H1 (cell line): ENCODE measurements around the gene GPX4. TPM values are rescaled to one million over a fixed set of nuclear protein-coding genes. Genes with fewer than 3 reads are reported as not detected.

Experiments used
- CTCF ChIA-PET: fragments of 300-600 bp; sonication (Branson Sonifier 250); formaldehyde crosslinking; loops from one replicate; lab custom pipeline; 2021; ENCODE audit not compliant: partially characterized antibody; lab: Charles Lee
- POLR2A ChIA-PET: fragments of 300-600 bp; sonication (Branson Sonifier 250); formaldehyde crosslinking; loops from one replicate; lab custom pipeline; 2021; ENCODE audit warnings: inconsistent platforms; ENCODE audit not compliant: partially characterized antibody; lab: Charles Lee
- DNase-seq, 2 experiments: peaks; one replicate each; pipeline versions ENCODE4 v3.0.0 to v3.0.0-alpha.2; 2010 to 2022; ENCODE audit warnings: low spot score in 2 of 2, low read depth in 1 of 2, mixed read lengths in 1 of 2
- FAIRE-seq: peaks from 2 replicates; lab custom pipeline; 2011; peaks lifted over from hg19 to GRCh38; lab: Jason Lieb, UNC
- H2AFZ ChIP-seq: 2 replicates; pipeline ENCODE4 v1.8.1; 2012; ENCODE audit warnings: low read length, inconsistent platforms
- H2AK5ac ChIP-seq: 2 replicates; pipeline ENCODE4 v1.6.1; 2013; ENCODE audit warnings: low read depth, low read length
- H2BK120ac ChIP-seq: replicated peaks from 2 replicates; pipeline ENCODE3; 2013; ENCODE audit warnings: low read depth, low read length, inconsistent platforms
- H2BK12ac ChIP-seq: 2 replicates; pipeline ENCODE4 v1.6.1; 2013; ENCODE audit warnings: low read depth, low read length
- H2BK15ac ChIP-seq: 2 replicates; pipeline ENCODE4 v1.6.1; 2013; ENCODE audit warnings: low read length
- H2BK20ac ChIP-seq: 2 replicates; pipeline ENCODE4 v1.6.1; 2013; ENCODE audit warnings: low read length
- H2BK5ac ChIP-seq: 2 replicates; pipeline ENCODE4 v1.6.1; 2013; ENCODE audit warnings: low read depth, low read length
- H3K14ac ChIP-seq: 2 replicates; pipeline ENCODE4 v1.6.1; 2013; ENCODE audit warnings: inconsistent platforms; ENCODE audit not compliant: insufficient read length
- H3K18ac ChIP-seq: 2 replicates; pipeline ENCODE4 v1.6.1; 2013; ENCODE audit warnings: low read length; ENCODE audit errors: extremely low read depth
- H3K23ac ChIP-seq: 2 replicates; pipeline ENCODE4 v1.6.1; 2013; ENCODE audit warnings: inconsistent platforms; ENCODE audit not compliant: insufficient read length
- H3K23me2 ChIP-seq: 2 replicates; pipeline ENCODE4 v1.6.1; 2013; ENCODE audit warnings: low read depth, low read length
- H3K27ac ChIP-seq: 2 replicates; pipeline ENCODE4 v1.6.1; 2011; ENCODE audit warnings: low read depth, low read length, inconsistent platforms
- H3K27me3 ChIP-seq, 4 experiments: replicated peaks in 1 of 4; 1 replicate in 1 of 4; 2 replicates in 3 of 4; pipeline versions ENCODE4 v1.6.1 to v1.8.1; 2011 to 2013; ENCODE audit warnings: low read length in 3 of 4, mild to moderate bottlenecking in 3 of 4, inconsistent platforms in 2 of 4, mixed read lengths in 2 of 4, moderate library complexity in 1 of 4; ENCODE audit not compliant: control insufficient read depth in 3 of 4, insufficient read depth in 3 of 4; ENCODE audit errors: extremely low read depth in 1 of 4
- H3K36me3 ChIP-seq, 4 experiments: 2 replicates each; pipeline versions ENCODE4 v1.6.1 to v1.8.1; 2011 to 2013; ENCODE audit warnings: mild to moderate bottlenecking in 4 of 4, low read length in 3 of 4, moderate library complexity in 2 of 4, control low read depth in 1 of 4, inconsistent platforms in 1 of 4; ENCODE audit not compliant: insufficient read depth in 4 of 4, control insufficient read depth in 2 of 4
- H3K4ac ChIP-seq: replicated peaks from 2 replicates; pipeline ENCODE3; 2013; ENCODE audit warnings: low read length, low read depth, mixed read lengths, inconsistent platforms; ENCODE audit not compliant: insufficient read length
- H3K4me1 ChIP-seq, 4 experiments: replicated peaks in 1 of 4; 1 replicate in 1 of 4; 2 replicates in 3 of 4; pipeline versions ENCODE4 v1.6.1 to v1.8.1; 2011 to 2013; ENCODE audit warnings: low read length in 3 of 4, inconsistent platforms in 2 of 4, mixed read lengths in 1 of 4; ENCODE audit not compliant: insufficient read depth in 4 of 4, control insufficient read depth in 3 of 4
- H3K4me2 ChIP-seq, 2 experiments: 2 replicates each; pipeline versions ENCODE4 v1.6.1 to v1.8.1; 2011 to 2013; ENCODE audit warnings: low read depth in 2 of 2, low read length in 2 of 2, control low read depth in 1 of 2, inconsistent platforms in 1 of 2, mild to moderate bottlenecking in 1 of 2; ENCODE audit not compliant: insufficient read depth in 1 of 2
- H3K4me3 ChIP-seq, 4 experiments: fragments of 200-600, 300-600 bp in 1 of 4; sonication (generic), shearing (Covaris generic), sonication (Bioruptor Twin) in 1 of 4; 2 replicates each; pipeline versions ENCODE4 v1.5.1 to v1.8.1; 2011 to 2016; ENCODE audit warnings: low read length in 4 of 4, low read depth in 3 of 4, control low read depth in 2 of 4, inconsistent platforms in 2 of 4, mild to moderate bottlenecking in 2 of 4, mixed read lengths in 1 of 4, moderate library complexity in 1 of 4; ENCODE audit not compliant: insufficient read depth in 2 of 4; ENCODE audit errors: extremely low read depth in 1 of 4
- H3K56ac ChIP-seq: replicated peaks from 2 replicates; pipeline ENCODE3; 2013; ENCODE audit warnings: low read depth, mild to moderate bottlenecking, mixed read lengths, low read length, inconsistent platforms; ENCODE audit not compliant: insufficient read length
- H3K79me1 ChIP-seq: 2 replicates; pipeline ENCODE4 v1.6.1; 2013; ENCODE audit warnings: low read depth, low read length, control low read depth
- H3K79me2 ChIP-seq, 2 experiments: 2 replicates each; pipeline versions ENCODE4 v1.6.1 to v1.8.1; 2012 to 2013; ENCODE audit warnings: low read length in 2 of 2, mild to moderate bottlenecking in 2 of 2, inconsistent platforms in 1 of 2; ENCODE audit not compliant: insufficient read depth in 2 of 2, control insufficient read depth in 1 of 2
- H3K9ac ChIP-seq, 4 experiments: replicated peaks in 1 of 4; 1 replicate in 1 of 4; 2 replicates in 3 of 4; pipeline versions ENCODE4 v1.6.1 to v1.8.1; 2011 to 2013; ENCODE audit warnings: low read depth in 3 of 4, low read length in 3 of 4, control low read depth in 2 of 4, mild to moderate bottlenecking in 2 of 4, moderate library complexity in 2 of 4, inconsistent platforms in 1 of 4; ENCODE audit errors: extremely low read depth in 1 of 4
- H3K9me3 ChIP-seq, 2 experiments: 2 replicates each; pipeline versions ENCODE4 v1.6.1 to v1.8.1; 2012 to 2013; ENCODE audit warnings: mild to moderate bottlenecking in 2 of 2, moderate library complexity in 2 of 2, control low read depth in 1 of 2, inconsistent platforms in 1 of 2, low read depth in 1 of 2, low read length in 1 of 2, mixed read lengths in 1 of 2; ENCODE audit not compliant: insufficient read depth in 2 of 2
- H4K20me1 ChIP-seq, 2 experiments: replicated peaks in 1 of 2; 2 replicates each; pipeline versions ENCODE3 to v1.8.1; 2011 to 2013; ENCODE audit warnings: inconsistent platforms in 2 of 2, low read length in 2 of 2, mild to moderate bottlenecking in 1 of 2; ENCODE audit not compliant: insufficient read depth in 2 of 2, control insufficient read depth in 1 of 2
- H4K5ac ChIP-seq: 2 replicates; pipeline ENCODE4 v1.6.1; 2013; ENCODE audit warnings: low read length, low read depth, mixed read lengths, inconsistent platforms; ENCODE audit not compliant: insufficient read length
- H4K8ac ChIP-seq: 2 replicates; pipeline ENCODE4 v1.8.0; 2013; ENCODE audit warnings: mild to moderate bottlenecking, moderate library complexity, low read length, inconsistent platforms; ENCODE audit not compliant: insufficient read depth; ENCODE audit errors: extremely low read depth
- H4K91ac ChIP-seq: replicated peaks from 2 replicates; pipeline ENCODE3; 2013; ENCODE audit warnings: low read length, mixed read lengths, inconsistent platforms; ENCODE audit not compliant: insufficient read length
- CBX8 ChIP-seq: fragments of 300-800, 300-1000 bp; sonication (generic); IDR thresholded peaks from 2 replicates; pipeline ENCODE4 v1.7.1; 2016; ENCODE audit warnings: low read depth, low read length, borderline replicate concordance
- CEBPB ChIP-seq: IDR thresholded peaks from 2 replicates; pipeline ENCODE4 v1.6.1; 2012; ENCODE audit warnings: low read depth, low read length
- CHD2 ChIP-seq: IDR thresholded peaks from 2 replicates; pipeline ENCODE4 v1.6.1; 2012; ENCODE audit warnings: low read length, improper control_type of control experiment
- EGR1 ChIP-seq: IDR thresholded peaks from 2 replicates; pipeline ENCODE4 v1.6.1; 2011; ENCODE audit warnings: low read depth, low read length, borderline replicate concordance
- KDM5A ChIP-seq: fragments of 200-600 bp; IDR thresholded peaks from 2 replicates; pipeline ENCODE4 v1.7.1; 2012; ENCODE audit warnings: mild to moderate bottlenecking, low read length, inconsistent platforms, mixed read lengths
- PHF8 ChIP-seq: fragments of 200-600 bp; sonication (generic); conservative IDR thresholded peaks from 2 replicates; pipeline ENCODE4 v1.7.1; 2012; ENCODE audit warnings: low read depth, mild to moderate bottlenecking, inconsistent platforms, low read length, moderate library complexity
- SUZ12 ChIP-seq: fragments of 200-600 bp; sonication (generic); IDR thresholded peaks from 2 replicates; pipeline ENCODE4 v1.6.1; 2012; ENCODE audit warnings: mild to moderate bottlenecking, inconsistent platforms, low read length, moderate library complexity, mixed read lengths
- TAF7 ChIP-seq: optimal IDR thresholded peaks from 2 replicates; pipeline ENCODE3; 2011; ENCODE audit warnings: low read depth, mild to moderate bottlenecking, inconsistent platforms, low read length, moderate library complexity, borderline replicate concordance
- WGBS, 2 experiments: shearing (Covaris generic) in 1 of 2; methylation state at CpG; one replicate each; pipeline versions ENCODE4 v1.1.6 to v1.1.7; 2013 to 2015; ENCODE audit warnings: low lambda C conversion rate in 2 of 2, mixed read lengths in 2 of 2, inconsistent platforms in 1 of 2, low coverage in 1 of 2, missing lambda C conversion rate in 1 of 2; ENCODE audit not compliant: insufficient replicate concordance in 2 of 2, insufficient coverage in 1 of 2, insufficient read length in 1 of 2; ENCODE audit errors: extremely low coverage in 1 of 2, missing lambda C conversion rate in 1 of 2; 5-methylcytosine and 5-hydroxymethylcytosine counted together
- polyA plus RNA-seq, 7 experiments: library from polyadenylated mRNA; depleted of rRNA in 3 of 7; stranded (reverse) in 5 of 7; unstranded in 2 of 7; fragments of >200 nt in 5 of 7; fragments of 200-250 nt in 2 of 7; gene quantifications; 1 replicate in 5 of 7; 2 replicates in 1 of 7; 4 replicates in 1 of 7; pipeline versions ENCODE4 v1.2.1 to v1.2.3, GENCODE V29; 2011 to 2013; ENCODE audit warnings: missing spikeins in 2 of 7, mixed read lengths in 2 of 7
- total RNA-seq: library from RNA; stranded (reverse); fragmentation: NEBNext Ultra II Directional; extraction: Animal tissue kit (Norgen Biotek cat#: 25700); gene quantifications from 2 replicates; pipeline ENCODE4 v1.2.1, GENCODE V29; 2021

GPX4 gene
- total and polyA plus RNA-seq, 2 of the 8 experiments (the other 6 are each of a cell fraction or from before 2014, with no cell fraction given) = 342 to 693 TPM

DNA sequence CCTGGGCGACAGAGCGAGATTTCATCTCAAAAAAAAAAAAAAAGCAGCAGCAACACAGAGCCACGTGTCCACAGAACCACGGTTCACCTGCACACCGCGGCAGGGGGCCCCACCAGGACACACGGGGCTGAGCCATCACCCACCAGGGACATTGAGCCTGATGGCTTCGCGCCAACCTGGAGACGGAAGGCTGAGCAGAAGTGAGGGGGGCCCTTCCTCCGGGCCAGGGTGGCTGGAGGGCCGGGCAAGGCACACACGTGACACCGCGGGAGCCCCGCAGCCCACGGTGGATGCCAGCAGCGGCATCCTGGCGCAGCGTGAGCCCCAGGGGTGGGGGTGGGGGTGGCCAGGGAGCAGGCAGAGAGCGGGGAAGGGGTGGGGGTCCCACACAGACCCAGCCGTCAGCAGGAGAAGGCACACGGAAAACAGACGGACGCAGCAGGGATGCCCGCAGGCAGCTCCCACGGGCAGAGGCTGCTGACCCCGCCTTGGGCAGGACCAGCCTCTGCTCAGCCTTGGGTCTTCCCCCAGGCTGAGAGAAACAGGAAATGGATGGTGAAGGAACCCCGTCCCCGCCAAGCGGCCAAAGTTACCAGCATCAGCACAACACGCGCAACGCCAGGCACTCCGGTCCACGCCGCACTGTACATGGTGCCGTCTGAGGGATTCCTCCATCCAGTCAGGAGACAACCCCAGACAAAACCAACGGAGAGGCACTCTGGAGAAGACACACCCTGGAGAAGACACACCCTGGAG is 36.7 kb downstream of the GPX4 start:
- 98% methylated on average over 19 of the region's 39 CpGs; no CpG with 5 or more reads in 1 of the 2 experiments for WGBS, 2 experiments
- H3K9me3 ChIP-seq = no peaks in the 10 kb centered on the region
- no peak overlapping the region for H2BK120ac ChIP-seq
- no peak for DNase-seq
- H2BK20ac ChIP-seq = no peak overlapping the region
- H4K20me1 ChIP-seq = peaks cover 0 to 4% of the 10 kb centered on the region in 2 experiments
- ChIA-PET POLR2A (interaction anchor here (0.7 to 1.1 kb wide), 3 partner anchors 15 to 47 kb away, joined by 3 read pairs; no protein-coding TSS in a partner anchor), CTCF (interaction anchor here (0.8 to 2.0 kb wide), 2 partner anchors 9 to 11 kb away, joined by 3 to 6 read pairs; no protein-coding TSS in a partner anchor)
- H3K4me1 ChIP-seq = peaks cover 0 to 2% (median 0%) of the 10 kb centered on the region in 4 experiments; a peak in 1 of 7 replicates
- H3K18ac ChIP-seq = no peak overlapping the region
- H2AK5ac ChIP-seq = no peak overlapping the region
- H2AFZ ChIP-seq = no peak overlapping the region
- no peak overlapping the region for H4K5ac ChIP-seq
- H3K56ac ChIP-seq = no peak overlapping the region
- no peak overlapping the region for H4K8ac ChIP-seq
- no peak overlapping the region for H3K14ac ChIP-seq
- no peak overlapping the region for H3K27ac ChIP-seq
- no peak overlapping the region for H3K23ac ChIP-seq
- H3K9ac ChIP-seq = no peak overlapping the region
- no peak overlapping the region for H2BK5ac ChIP-seq
- H2BK12ac ChIP-seq = no peak overlapping the region
- no peak overlapping the region for H3K4me3 ChIP-seq
- peaks cover 0 to 7% (median 1%) of the 10 kb centered on the region in 4 experiments; a peak in 2 of 8 replicates for H3K36me3 ChIP-seq
- H3K4me2 ChIP-seq = no peak overlapping the region
- FAIRE-seq = no peak
- no peak overlapping the region for H3K4ac ChIP-seq
- H3K79me2 ChIP-seq = no peaks in the 10 kb centered on the region
- no peaks in the 10 kb centered on the region for H3K27me3 ChIP-seq
- no peak overlapping the region for H4K91ac ChIP-seq
- H3K79me1 ChIP-seq = peaks cover 2% of the 10 kb centered on the region; the same call in 1 of the 2 replicates
- peaks cover 3% of the 10 kb centered on the region; the same call in 1 of the 2 replicates for H3K23me2 ChIP-seq
- TF ChIP-seq PHF8 = no peak
- no peak for TF ChIP-seq SUZ12
- no peak for TF ChIP-seq KDM5A
- no peak for TF ChIP-seq CBX8
- no peak for TF ChIP-seq EGR1
- TF ChIP-seq CEBPB = no peak
- TF ChIP-seq TAF7 = no peak
- no peak for TF ChIP-seq CHD2
- no peak overlapping the region for H2BK15ac ChIP-seq
